Neuronal stem cell (in vitro differentiated cells): Measurements from ENCODE around the gene TBX1.

Experiments
- DNase-seq: peaks from one replicate; pipeline ENCODE4 v3.0.0-alpha.2; 2013; ENCODE audit warnings: low spot score
- H2AFZ ChIP-seq: one replicate; pipeline ENCODE4 v1.6.1; 2013; ENCODE audit warnings: mild to moderate bottlenecking, low read length, inconsistent platforms
- H2AK5ac ChIP-seq: 2 replicates; pipeline ENCODE4 v1.6.1; 2013; ENCODE audit warnings: low read depth, mild to moderate bottlenecking, inconsistent platforms, low read length, moderate library complexity, mixed read lengths
- H2BK120ac ChIP-seq: 2 replicates; pipeline ENCODE4 v1.6.1; 2013; ENCODE audit warnings: low read depth, mild to moderate bottlenecking, inconsistent platforms, low read length, moderate library complexity, mixed read lengths
- H2BK12ac ChIP-seq: one replicate; pipeline ENCODE4 v1.6.1; 2013; ENCODE audit warnings: low read length, inconsistent platforms
- H2BK15ac ChIP-seq: 2 replicates; pipeline ENCODE4 v1.6.1; 2013; ENCODE audit warnings: mild to moderate bottlenecking, low read length, inconsistent platforms, mixed read lengths
- H2BK5ac ChIP-seq: one replicate; pipeline ENCODE4 v1.6.1; 2013; ENCODE audit warnings: inconsistent platforms, mild to moderate bottlenecking, low read length, moderate library complexity
- H3K14ac ChIP-seq: one replicate; pipeline ENCODE4 v1.6.1; 2013; ENCODE audit warnings: low read length, inconsistent platforms
- H3K18ac ChIP-seq: 2 replicates; pipeline ENCODE4 v1.6.1; 2013; ENCODE audit warnings: low read length, inconsistent platforms
- H3K23ac ChIP-seq: 2 replicates; pipeline ENCODE4 v1.6.1; 2013; ENCODE audit warnings: low read depth, mild to moderate bottlenecking, mixed read lengths, low read length, inconsistent platforms; ENCODE audit not compliant: poor library complexity
- H3K27ac ChIP-seq: replicated peaks from 3 replicates; pipeline ENCODE4 v1.5.1; 2013; ENCODE audit warnings: low read length, inconsistent platforms
- H3K27me3 ChIP-seq, 3 experiments: 2 replicates each; pipeline ENCODE4 v1.6.1; 2013; ENCODE audit warnings: low read length in 3 of 3, mild to moderate bottlenecking in 2 of 3, inconsistent platforms in 1 of 3, low read depth in 1 of 3, mixed read lengths in 1 of 3, moderate library complexity in 1 of 3; ENCODE audit not compliant: control insufficient read depth in 3 of 3, insufficient read depth in 3 of 3
- H3K36me3 ChIP-seq, 2 donors: replicated peaks in 1 of 2; 2 replicates each; pipeline ENCODE4 v1.6.1; 2013; ENCODE audit warnings: low read length in 2 of 2; ENCODE audit not compliant: control insufficient read depth in 2 of 2, insufficient read depth in 2 of 2
- H3K4ac ChIP-seq: 2 replicates; pipeline ENCODE4 v1.6.1; 2013; ENCODE audit warnings: inconsistent platforms, mild to moderate bottlenecking, low read length, moderate library complexity
- H3K4me1 ChIP-seq, 2 donors: 1 replicate in 1 of 2; 2 replicates in 1 of 2; pipeline ENCODE4 v1.6.1; 2013; ENCODE audit warnings: low read length in 2 of 2, low read depth in 1 of 2; ENCODE audit not compliant: control insufficient read depth in 2 of 2, insufficient read depth in 1 of 2
- H3K4me2 ChIP-seq: one replicate; pipeline ENCODE4 v1.6.1; 2013; ENCODE audit warnings: mild to moderate bottlenecking, low read length, inconsistent platforms; ENCODE audit not compliant: insufficient read depth, poor library complexity, severe bottlenecking
- H3K4me3 ChIP-seq, 2 donors: 2 replicates each; pipeline ENCODE4 v1.5.1; 2013; ENCODE audit warnings: low read length in 2 of 2, mild to moderate bottlenecking in 2 of 2, inconsistent platforms in 1 of 2, moderate library complexity in 1 of 2
- H3K79me1 ChIP-seq: one replicate; pipeline ENCODE4 v1.6.1; 2013; ENCODE audit warnings: low read depth, mild to moderate bottlenecking, inconsistent platforms, low read length, moderate library complexity
- H3K9ac ChIP-seq: one replicate; pipeline ENCODE4 v1.6.1; 2013; ENCODE audit warnings: mild to moderate bottlenecking, low read depth, low read length, inconsistent platforms; ENCODE audit not compliant: poor library complexity
- H3K9me3 ChIP-seq, 2 donors: replicated peaks in 1 of 2; 2 replicates each; pipeline versions ENCODE3 to v1.6.1; 2013; ENCODE audit warnings: low read length in 2 of 2, mild to moderate bottlenecking in 2 of 2, inconsistent platforms in 1 of 2, low read depth in 1 of 2, mixed read lengths in 1 of 2, moderate library complexity in 1 of 2; ENCODE audit not compliant: control insufficient read depth in 2 of 2, insufficient read depth in 1 of 2
- H4K8ac ChIP-seq: one replicate; pipeline ENCODE4 v1.6.1; 2013; ENCODE audit warnings: low read depth, mild to moderate bottlenecking, inconsistent platforms, low read length, moderate library complexity
- H4K91ac ChIP-seq: one replicate; pipeline ENCODE4 v1.6.1; 2013; ENCODE audit warnings: low read length, low read depth, mild to moderate bottlenecking, inconsistent platforms; ENCODE audit not compliant: poor library complexity
- WGBS, 2 donors: extraction: QIAGEN DNeasy Blood & Tissue Kit; methylation state at CpG; one replicate each; pipeline ENCODE4 v1.1.7; 2013; ENCODE audit warnings: missing lambda C conversion rate in 2 of 2, mixed read lengths in 1 of 2; ENCODE audit not compliant: insufficient read length in 2 of 2, insufficient replicate concordance in 1 of 2; ENCODE audit errors: extremely low coverage in 2 of 2; 5-methylcytosine and 5-hydroxymethylcytosine counted together

The TBX1 gene

DNA sequence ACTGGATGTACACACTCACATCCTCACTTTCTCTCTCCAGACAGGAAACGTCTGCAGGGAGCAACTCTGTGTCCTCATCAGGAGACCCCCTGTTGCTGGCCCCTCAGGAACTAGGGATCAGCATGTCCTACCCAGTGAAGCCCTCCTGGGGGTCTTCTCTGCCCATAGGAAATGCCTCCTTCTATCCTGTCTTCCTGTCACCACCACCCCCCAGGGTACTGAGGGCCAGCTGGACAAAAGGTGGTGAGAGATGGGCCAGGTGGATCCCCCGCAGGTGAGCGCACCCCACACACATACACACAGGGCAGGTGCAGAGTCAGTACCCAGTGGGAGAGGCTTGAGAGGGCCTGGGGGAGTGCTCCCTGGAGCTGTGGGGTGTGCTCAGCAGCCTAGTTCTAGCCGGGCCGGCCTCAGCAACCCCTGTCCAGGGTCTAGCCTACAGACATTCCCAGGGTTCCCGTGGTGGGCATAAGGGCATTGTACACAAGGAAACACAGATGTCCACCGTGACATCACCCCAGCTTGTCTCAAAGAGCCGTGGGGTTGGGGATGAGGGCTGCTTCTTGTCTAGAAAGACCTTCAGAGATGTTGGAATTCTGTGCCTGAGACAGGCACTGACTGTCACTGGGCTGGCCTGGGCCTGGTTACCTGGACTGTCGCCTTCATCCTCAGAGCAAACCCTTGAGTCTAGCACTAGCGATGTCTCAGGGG is 28.0 kb upstream of the TBX1 start:
- H3K27ac ChIP-seq: no peak overlapping the region
- H4K91ac ChIP-seq: no peak overlapping the region
- H2BK12ac ChIP-seq: no peak overlapping the region
- H3K27me3 ChIP-seq: peaks cover 3 to 74% (median 19%) of the 10 kb centered on the region in 3 experiments
- DNase-seq: no peak
- H3K23ac ChIP-seq: peak overlapping the region; percentile 88
- no peak overlapping the region for H4K8ac ChIP-seq
- no CpG with 5 or more reads among the region's 10 CpGs for WGBS, 2 donors
- no peak overlapping the region for H2BK120ac ChIP-seq
- peak overlapping the region; percentile 55 for H3K18ac ChIP-seq
- H3K14ac ChIP-seq: no peak overlapping the region
- no peak overlapping the region for H3K4me3 ChIP-seq
- no peak overlapping the region for H3K9ac ChIP-seq
- H2BK15ac ChIP-seq: no peak overlapping the region
- peaks cover 3% of the 10 kb centered on the region in 2 donors for H3K9me3 ChIP-seq
- H2BK5ac ChIP-seq: peak overlapping the region; percentile 9
- peak overlapping the region; percentile 64 for H2AK5ac ChIP-seq
- H3K36me3 ChIP-seq: no peaks in the 10 kb centered on the region
- H3K79me1 ChIP-seq: no peaks in the 10 kb centered on the region
- no peak overlapping the region for H2AFZ ChIP-seq
- H3K4me1 ChIP-seq: peaks cover 4 to 14% of the 10 kb centered on the region in 2 donors
- no peak overlapping the region for H3K4ac ChIP-seq
- H3K4me2 ChIP-seq: no peak overlapping the region

- H2AFZ ChIP-seq: no peak overlapping the region
- no peaks in the 10 kb centered on the region for H3K9me3 ChIP-seq
- no peak overlapping the region for H3K14ac ChIP-seq
- H3K4me1 ChIP-seq: peaks cover 15 to 25% of the 10 kb centered on the region in 2 donors
- peak overlapping the region; percentile 19 for H3K18ac ChIP-seq
- H3K4ac ChIP-seq: no peak overlapping the region
- H3K4me2 ChIP-seq: no peak overlapping the region
- H3K9ac ChIP-seq: no peak overlapping the region
- H2AK5ac ChIP-seq: no peak overlapping the region
- WGBS, 2 donors: no CpG with 5 or more reads among the region's 5 CpGs
- no peak for DNase-seq
- H2BK12ac ChIP-seq: no peak overlapping the region
- no peak overlapping the region for H4K8ac ChIP-seq
- peaks cover 0 to 67% (median 7%) of the 10 kb centered on the region in 3 experiments for H3K27me3 ChIP-seq
- no peaks in the 10 kb centered on the region for H3K36me3 ChIP-seq
- H4K91ac ChIP-seq: no peak overlapping the region
- H3K4me3 ChIP-seq: no peak overlapping the region
- peak overlapping the region; percentile 26 for H2BK5ac ChIP-seq
- H2BK15ac ChIP-seq: no peak overlapping the region
- no peaks in the 10 kb centered on the region for H3K79me1 ChIP-seq
- peak overlapping the region; percentile 88 for H3K23ac ChIP-seq
- no peak overlapping the region for H3K27ac ChIP-seq
- no peak overlapping the region for H2BK120ac ChIP-seq
These were observed 26.8 kb upstream of the TBX1 start for GRCh38 chr22:19733755-19734154.

DNA sequence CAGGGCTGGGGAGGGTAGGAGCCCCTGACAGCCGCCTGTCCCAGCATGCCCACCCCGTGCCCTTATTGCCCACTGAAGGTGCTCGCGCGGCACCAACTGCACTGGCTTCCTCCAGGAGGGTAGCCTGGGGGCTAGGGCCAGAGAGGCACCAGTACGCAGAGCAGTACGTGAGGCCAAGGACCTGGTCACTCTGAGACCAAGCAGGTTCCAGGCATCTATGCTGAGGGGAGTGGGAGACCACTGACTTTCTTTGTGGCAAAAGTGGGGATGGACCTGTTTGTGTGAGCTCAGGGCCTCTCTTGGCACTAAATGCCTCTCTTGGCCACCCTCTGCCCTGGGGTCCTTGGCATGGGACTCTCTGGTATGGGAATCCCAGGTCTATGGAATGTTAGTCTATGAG is 26.4 kb upstream of the TBX1 start:
- Histone ChIP-seq H2BK15ac (no peak overlapping the region), H3K27me3 (peaks cover 0 to 63% (median 3%) of the 10 kb centered on the region in 3 experiments), H3K36me3 (no peaks in the 10 kb centered on the region), H3K4me2 (no peak overlapping the region), H2BK5ac (peak overlapping the region; percentile 26), H2AFZ (no peak overlapping the region), H4K91ac (no peak overlapping the region), H3K27ac (no peak overlapping the region), H2AK5ac (no peak overlapping the region), H2BK120ac (no peak overlapping the region), H3K18ac (peak overlapping the region; percentile 12), H3K23ac (no peak overlapping the region), H4K8ac (no peak overlapping the region), H3K9me3 (no peaks in the 10 kb centered on the region), H3K4me1 (peaks cover 16 to 22% of the 10 kb centered on the region in 2 donors), H2BK12ac (peak overlapping the region; percentile 46), H3K79me1 (no peaks in the 10 kb centered on the region), H3K4me3 (no peak overlapping the region), H3K14ac (no peak overlapping the region), H3K9ac (no peak overlapping the region), H3K4ac (no peak overlapping the region)
- no peak for DNase-seq
- no CpG with 5 or more reads among the region's 7 CpGs for whole genome bisulfite sequencing, 2 donors

- Histone ChIP-seq H3K9me3 (no peaks in the 10 kb centered on the region), H3K4ac (no peak overlapping the region), H3K9ac (no peak overlapping the region), H3K14ac (no peak overlapping the region), H3K27me3 (peaks cover 0 to 56% (median 0%) of the 10 kb centered on the region in 3 experiments), H3K4me2 (no peak overlapping the region), H2BK15ac (no peak overlapping the region), H2AFZ (no peak overlapping the region), H2AK5ac (peak overlapping the region; percentile 67), H2BK120ac (no peak overlapping the region), H3K18ac (peak overlapping the region; percentile 45), H4K91ac (no peak overlapping the region), H3K4me1 (peaks cover 16 to 22% of the 10 kb centered on the region in 2 donors), H3K79me1 (no peaks in the 10 kb centered on the region), H3K4me3 (peak overlapping the region in 1 of 2 donors; percentile 22), H3K23ac (peak overlapping the region; percentile 52), H3K36me3 (no peaks in the 10 kb centered on the region), H4K8ac (no peak overlapping the region), H3K27ac (no peak overlapping the region), H2BK5ac (no peak overlapping the region), H2BK12ac (no peak overlapping the region)
- no CpG with 5 or more reads among the region's 5 CpGs for WGBS, 2 donors
- DNase-seq: no peak
These were observed 25.7 kb upstream of the TBX1 start for GRCh38 chr22:19734837-19735382.
